ENCODE results near the gene PTX4.

- TF ChIP-seq CTCF (IDR thresholded peaks at IDR 0.05; ENCODE audit: low read depth, low read length) (no peak), MAX (IDR thresholded peaks at IDR 0.05; ENCODE audit: low read depth, low read length) (no peak), POLR2A (IDR thresholded peaks at IDR 0.05; ENCODE audit: extremely low read depth, insufficient read length) (no peak), MYC (IDR thresholded peaks at IDR 0.05; ENCODE audit: low read depth, low read length) (no peak)
Observed at GRCh38 chr16:1485847-1486496, 2.8 kb downstream of the PTX4 start.
